Skin of body (tissue), 2 donors: ENCODE results near the gene DCLK3. TPM values are rescaled to one million over a fixed set of nuclear protein-coding genes. Genes with fewer than 3 reads are reported as not detected.

Source experiments
- DNase-seq: peaks from one replicate; lab custom pipeline; 2025; lab: John Stamatoyannopoulos, UW
- total RNA-seq: library from RNA; depleted of rRNA; stranded (reverse); fragments of >200 nt; gene quantifications from one replicate; pipeline ENCODE4 v1.2.3, GENCODE V29; 2014

The DCLK3 gene, protein sequence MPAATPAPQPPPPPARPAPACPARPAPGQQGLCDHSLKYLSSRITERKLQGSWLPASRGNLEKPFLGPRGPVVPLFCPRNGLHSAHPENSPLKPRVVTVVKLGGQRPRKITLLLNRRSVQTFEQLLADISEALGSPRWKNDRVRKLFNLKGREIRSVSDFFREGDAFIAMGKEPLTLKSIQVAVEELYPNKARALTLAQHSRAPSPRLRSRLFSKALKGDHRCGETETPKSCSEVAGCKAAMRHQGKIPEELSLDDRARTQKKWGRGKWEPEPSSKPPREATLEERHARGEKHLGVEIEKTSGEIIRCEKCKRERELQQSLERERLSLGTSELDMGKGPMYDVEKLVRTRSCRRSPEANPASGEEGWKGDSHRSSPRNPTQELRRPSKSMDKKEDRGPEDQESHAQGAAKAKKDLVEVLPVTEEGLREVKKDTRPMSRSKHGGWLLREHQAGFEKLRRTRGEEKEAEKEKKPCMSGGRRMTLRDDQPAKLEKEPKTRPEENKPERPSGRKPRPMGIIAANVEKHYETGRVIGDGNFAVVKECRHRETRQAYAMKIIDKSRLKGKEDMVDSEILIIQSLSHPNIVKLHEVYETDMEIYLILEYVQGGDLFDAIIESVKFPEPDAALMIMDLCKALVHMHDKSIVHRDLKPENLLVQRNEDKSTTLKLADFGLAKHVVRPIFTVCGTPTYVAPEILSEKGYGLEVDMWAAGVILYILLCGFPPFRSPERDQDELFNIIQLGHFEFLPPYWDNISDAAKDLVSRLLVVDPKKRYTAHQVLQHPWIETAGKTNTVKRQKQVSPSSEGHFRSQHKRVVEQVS
- total RNA-seq = 1.1 TPM

GRCh38 chr3:36763850-36764703 is at the start of gene DCLK3:
TSS of gene DCLK3 (minus strand) at chr3:36764553. CDS start at chr3:36764263, 290 bp downstream.
- no peak for DNase-seq

GRCh38 chr3:36813305-36813704 is 49.0 kb upstream of the DCLK3 start:
- DNase-seq = no peak

DNA sequence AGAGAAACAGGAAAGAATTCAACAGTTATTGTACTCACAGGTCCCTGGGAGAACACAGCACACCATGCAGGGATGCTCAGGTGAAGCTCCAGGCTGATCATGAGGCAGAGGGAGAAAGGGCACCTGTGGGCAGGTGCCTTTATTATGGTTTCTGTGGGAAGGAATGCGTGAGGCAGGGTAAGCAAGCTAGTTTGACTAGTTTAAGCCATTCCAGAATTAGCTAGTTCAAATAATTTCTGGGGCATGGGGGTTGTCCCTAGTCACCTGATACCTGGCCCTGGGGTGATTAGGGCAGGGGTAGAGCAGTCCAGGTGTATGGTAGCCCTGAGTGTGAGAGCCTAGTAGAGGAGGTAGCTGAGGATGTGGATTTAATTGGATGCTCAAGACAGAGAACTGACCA is 47.9 kb upstream of the DCLK3 start:
- no peak for DNase-seq

GRCh38 chr3:36811768-36812167 is 47.4 kb upstream of the DCLK3 start:
- DNase-seq = no peak

DNA sequence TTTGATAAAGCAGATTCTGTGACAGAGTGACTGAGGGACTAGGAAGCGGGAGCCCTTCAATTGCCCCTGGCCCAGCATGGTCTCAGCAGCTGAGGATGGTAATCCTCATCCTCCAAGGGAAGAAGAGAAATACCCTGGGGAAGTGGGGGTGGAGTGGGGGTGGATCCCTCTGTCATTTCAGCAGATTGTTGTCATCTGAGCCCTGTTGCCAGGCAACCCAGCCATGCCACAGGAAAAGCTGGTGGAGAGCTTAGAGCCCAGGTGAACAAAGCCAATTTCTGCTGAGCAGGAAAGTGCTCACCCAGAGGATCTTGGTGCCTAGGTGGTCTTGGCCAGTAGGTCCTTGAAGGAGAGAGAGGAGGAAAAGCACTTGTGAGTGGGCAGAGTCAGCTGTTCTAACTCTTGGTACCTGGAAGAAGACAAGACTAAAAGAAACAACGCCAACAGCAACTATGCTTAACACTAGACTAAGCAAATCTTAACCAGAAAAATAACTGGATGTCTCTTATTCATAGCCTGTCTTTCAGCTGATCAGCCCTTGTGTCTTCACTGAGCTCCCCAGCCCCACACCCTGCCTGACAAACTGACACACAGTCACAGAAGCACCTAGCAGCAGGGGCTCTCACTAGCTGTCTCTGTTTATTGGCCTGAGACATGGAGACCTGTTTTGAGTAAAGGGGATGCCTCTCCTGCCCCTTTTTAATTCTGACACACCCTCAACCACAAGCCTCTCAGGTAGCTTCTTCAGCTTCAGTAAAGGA is 40.1 kb upstream of the DCLK3 start:
- no peak for DNase-seq

DNA sequence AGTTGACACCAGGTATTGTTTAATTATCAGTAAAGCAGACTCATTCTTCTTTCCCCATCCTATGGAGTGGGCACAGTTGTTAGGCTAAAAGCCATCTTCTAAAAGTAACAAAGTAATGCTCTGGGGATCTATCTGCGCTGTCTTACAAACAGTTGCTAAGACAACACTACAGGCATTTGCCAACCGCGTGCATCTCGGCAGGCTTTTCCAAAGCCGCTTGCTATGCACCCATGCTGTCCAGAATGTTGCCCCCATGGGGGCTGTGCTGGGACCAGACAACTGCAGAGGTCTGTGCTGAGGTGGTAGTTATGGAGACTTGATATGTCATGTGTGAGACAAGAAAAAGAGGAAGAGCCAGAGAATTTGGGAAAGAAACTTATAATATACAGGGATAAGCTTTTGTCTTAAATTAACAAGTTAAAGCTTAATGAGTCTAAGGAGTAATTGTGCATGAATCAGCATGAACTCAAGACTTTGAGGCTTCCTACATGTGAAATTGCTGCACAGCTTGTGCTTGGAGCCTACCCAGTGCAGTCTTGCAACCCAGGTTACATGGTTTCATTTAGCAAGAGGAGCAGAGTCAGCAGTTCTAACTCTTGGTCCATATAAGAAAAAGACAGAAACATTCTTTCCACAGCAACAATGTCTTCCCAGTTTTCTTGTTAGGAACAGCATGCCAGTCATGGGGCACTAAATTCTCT is 38.9 kb upstream of the DCLK3 start:
- DNase-seq = no peak

- no peak for DNase-seq
These were observed 36.3 kb upstream of the DCLK3 start for GRCh38 chr3:36800533-36801116.

GRCh38 chr3:36796881-36797280 is 32.5 kb upstream of the DCLK3 start:
- DNase-seq = no peak

DNA sequence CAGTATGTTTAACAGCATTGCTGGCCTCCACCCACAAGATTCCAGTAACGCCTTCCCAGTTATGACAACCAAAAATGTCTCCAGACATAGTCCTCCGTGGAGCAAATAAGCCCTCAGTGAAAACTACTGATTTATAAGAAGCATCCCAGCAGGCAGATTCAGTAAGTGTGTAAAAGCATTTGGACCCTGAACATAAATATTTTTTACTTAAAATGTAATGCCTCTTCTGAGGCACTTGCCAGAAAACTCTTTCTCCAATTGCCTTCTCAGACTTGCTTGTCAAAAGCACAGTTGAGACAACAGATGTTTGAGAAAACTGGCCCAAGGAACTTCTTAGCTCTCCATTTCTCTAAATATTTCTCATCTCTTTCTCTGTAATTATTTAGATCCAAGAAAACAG is 31.8 kb upstream of the DCLK3 start:
- no peak for DNase-seq

- DNase-seq = no peak
These were observed 31.3 kb upstream of the DCLK3 start for GRCh38 chr3:36795622-36796021.

GRCh38 chr3:36792342-36792741 is 28.0 kb upstream of the DCLK3 start:
- DNase-seq = no peak

- DNase-seq = no peak
These were observed 26.4 kb upstream of the DCLK3 start for GRCh38 chr3:36790765-36791164.

DNA sequence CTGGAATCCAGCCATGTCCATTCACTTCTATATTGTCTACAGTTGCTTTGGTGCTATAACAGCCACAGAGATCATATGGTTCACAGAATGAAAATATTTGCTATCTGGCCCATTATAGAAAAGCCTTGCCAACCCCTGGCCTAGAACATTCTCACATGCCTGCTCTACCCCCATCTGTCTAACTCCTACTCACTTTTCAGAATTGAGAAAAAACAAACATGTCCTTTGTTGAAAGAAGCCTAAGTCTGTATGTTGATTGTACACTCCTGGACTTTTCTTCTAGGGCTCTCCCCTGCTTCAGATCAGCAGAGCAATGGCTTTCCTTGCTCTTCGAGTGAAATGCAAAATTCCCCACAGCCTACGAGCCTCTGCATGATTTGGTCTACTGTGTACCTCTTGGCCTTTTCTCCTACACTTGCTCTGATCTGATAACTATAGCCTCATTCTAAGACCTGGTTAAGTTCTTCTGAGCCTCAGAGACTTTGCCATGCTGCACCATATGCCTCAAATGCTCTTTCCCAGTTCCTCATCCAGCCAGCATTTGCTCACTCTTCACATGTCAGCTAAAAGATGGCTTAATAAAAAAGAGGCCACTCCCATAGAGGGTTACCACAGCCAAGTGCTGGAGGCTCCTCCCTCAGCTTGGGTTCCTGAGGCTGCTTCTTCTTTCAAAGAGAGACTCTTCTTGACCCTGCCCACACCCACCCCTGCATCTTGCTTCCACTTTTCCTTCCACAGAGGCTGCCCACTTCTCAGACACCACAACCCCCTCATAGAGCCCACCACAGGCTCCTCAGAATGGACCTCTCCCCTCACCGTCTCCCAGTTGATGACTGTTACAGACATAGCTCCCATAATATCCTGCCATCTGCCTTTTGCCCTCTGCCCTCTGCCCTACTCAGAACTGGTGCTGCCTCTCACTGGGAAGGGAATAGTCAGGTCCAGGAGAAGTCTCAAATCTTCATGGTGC is 22.9 kb upstream of the DCLK3 start:
- DNase-seq = no peak

- peak; percentile 68 for DNase-seq
These were observed 19.8 kb upstream of the DCLK3 start for GRCh38 chr3:36784138-36784635.

- no peak for DNase-seq
These were observed 13.3 kb upstream of the DCLK3 start for GRCh38 chr3:36777424-36778218.

DNA sequence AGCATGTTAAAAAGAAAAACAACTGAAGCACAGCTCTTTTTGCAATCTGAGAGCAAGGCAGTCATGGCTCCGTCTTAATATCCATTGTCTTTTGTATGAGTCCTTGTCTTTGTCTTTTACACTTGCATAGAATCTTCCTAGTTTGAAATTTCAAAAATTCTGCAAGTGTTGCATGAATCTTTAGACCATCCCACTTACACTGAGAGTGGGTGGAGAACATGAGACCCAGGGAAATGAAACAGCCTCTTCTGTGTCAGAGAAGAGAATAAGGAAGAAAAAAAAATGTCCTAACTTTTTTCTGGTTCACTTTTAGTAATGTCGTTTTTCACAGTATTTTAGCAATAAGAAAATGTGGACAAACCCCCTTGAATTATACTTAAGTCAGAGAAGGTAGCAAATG is 12.1 kb upstream of the DCLK3 start:
- DNase-seq = no peak

DNA sequence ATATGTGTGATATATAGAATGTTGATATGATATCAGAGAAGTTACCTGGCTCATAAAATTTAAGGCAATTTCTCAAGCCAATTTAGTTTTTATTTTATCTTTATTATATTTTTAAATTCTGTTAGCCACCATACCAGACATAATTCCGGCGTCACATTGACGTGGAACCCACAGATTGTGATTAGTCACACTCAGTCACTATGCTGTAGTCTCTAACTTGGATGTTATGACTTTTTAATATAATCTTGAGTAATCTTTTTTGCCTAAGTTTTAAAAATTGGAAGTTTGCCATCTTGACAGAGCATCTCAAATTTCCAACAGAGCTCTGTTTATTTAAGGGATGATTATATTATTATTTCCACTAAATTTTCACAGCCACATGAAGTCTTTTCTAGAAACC is 9.7 kb upstream of the DCLK3 start:
- no peak for DNase-seq

GRCh38 chr3:36771931-36772330 is 7.6 kb upstream of the DCLK3 start:
- no peak for DNase-seq
